H9 (cell line): ENCODE measurements around the gene FRZB. TPM values are rescaled to one million over a fixed set of nuclear protein-coding genes. Genes with fewer than 3 reads are reported as not detected.

ENCODE experiments used
- DNase-seq: peaks from one replicate; pipeline ENCODE4 v3.0.0-alpha.2; 2017
- H2AFZ ChIP-seq: one replicate; pipeline ENCODE4 v1.6.1; 2013; ENCODE audit warnings: mild to moderate bottlenecking, low read length, control low read depth, moderate library complexity
- H2AK5ac ChIP-seq: 2 replicates; pipeline ENCODE4 v1.6.1; 2013; ENCODE audit warnings: low read length, control low read depth, mixed read lengths; ENCODE audit not compliant: insufficient read length
- H2BK120ac ChIP-seq: one replicate; pipeline ENCODE4 v1.6.1; 2013; ENCODE audit warnings: low read depth, mild to moderate bottlenecking, low read length, control low read depth, inconsistent platforms; ENCODE audit not compliant: poor library complexity, severe bottlenecking
- H2BK12ac ChIP-seq: 2 replicates; pipeline ENCODE4 v1.6.1; 2013; ENCODE audit warnings: low read length, control low read depth, mixed read lengths, low read depth; ENCODE audit not compliant: insufficient read length
- H2BK15ac ChIP-seq: 2 replicates; pipeline ENCODE4 v1.6.1; 2013; ENCODE audit warnings: low read depth, low read length, control low read depth
- H2BK20ac ChIP-seq: one replicate; pipeline ENCODE4 v1.6.1; 2013; ENCODE audit warnings: low read depth, mild to moderate bottlenecking, low read length, control low read depth, inconsistent platforms; ENCODE audit not compliant: poor library complexity, severe bottlenecking
- H2BK5ac ChIP-seq: 2 replicates; pipeline ENCODE4 v1.6.1; 2013; ENCODE audit warnings: low read length, control low read depth, mixed read lengths; ENCODE audit not compliant: insufficient read length
- H3K14ac ChIP-seq: 2 replicates; pipeline ENCODE4 v1.6.1; 2013; ENCODE audit warnings: low read length, control low read depth; ENCODE audit not compliant: insufficient read depth
- H3K18ac ChIP-seq: 2 replicates; pipeline ENCODE4 v1.6.1; 2013; ENCODE audit warnings: low read depth, mild to moderate bottlenecking, mixed read lengths, low read length, control low read depth; ENCODE audit not compliant: insufficient read length
- H3K23ac ChIP-seq: 2 replicates; pipeline ENCODE4 v1.6.1; 2013; ENCODE audit warnings: low read length, control low read depth, mixed read lengths, low read depth; ENCODE audit not compliant: insufficient read length
- H3K23me2 ChIP-seq: 2 replicates; pipeline ENCODE4 v1.6.1; 2013; ENCODE audit warnings: low read depth, mild to moderate bottlenecking, mixed read lengths, low read length, control low read depth; ENCODE audit not compliant: insufficient read length, poor library complexity, severe bottlenecking
- H3K27ac ChIP-seq: 2 replicates; pipeline ENCODE4 v1.5.1; 2013; ENCODE audit warnings: low read length, control low read depth, mixed read lengths, low read depth; ENCODE audit not compliant: insufficient read length
- H3K27me3 ChIP-seq: 2 replicates; pipeline ENCODE4 v1.6.1; 2013; ENCODE audit warnings: low read length, control low read depth, inconsistent platforms; ENCODE audit not compliant: insufficient read depth
- H3K4ac ChIP-seq: 2 replicates; pipeline ENCODE4 v1.6.1; 2013; ENCODE audit warnings: low read depth, mild to moderate bottlenecking, control low read depth, inconsistent platforms, low read length, moderate library complexity
- H3K4me1 ChIP-seq: 2 replicates; pipeline ENCODE4 v1.6.1; 2013; ENCODE audit warnings: low read length, control low read depth, inconsistent platforms; ENCODE audit not compliant: insufficient read depth
- H3K4me2 ChIP-seq: 2 replicates; pipeline ENCODE4 v1.6.1; 2013; ENCODE audit warnings: low read length, control low read depth, mixed read lengths; ENCODE audit not compliant: insufficient read length, insufficient read depth
- H3K56ac ChIP-seq: 2 replicates; pipeline ENCODE4 v1.6.1; 2013; ENCODE audit warnings: low read depth, mild to moderate bottlenecking, mixed read lengths, low read length, control low read depth; ENCODE audit not compliant: insufficient read length
- H3K79me1 ChIP-seq: 2 replicates; pipeline ENCODE4 v1.6.1; 2013; ENCODE audit warnings: low read depth, mild to moderate bottlenecking, moderate library complexity, low read length, control low read depth, inconsistent platforms; ENCODE audit not compliant: insufficient read depth, poor library complexity, severe bottlenecking
- H3K79me2 ChIP-seq: 2 replicates; pipeline ENCODE4 v1.6.1; 2013; ENCODE audit warnings: low read length, control low read depth, inconsistent platforms; ENCODE audit not compliant: insufficient read depth
- H3K9ac ChIP-seq: 2 replicates; pipeline ENCODE4 v1.6.1; 2013; ENCODE audit warnings: low read length, control low read depth, mixed read lengths; ENCODE audit not compliant: insufficient read length; ENCODE audit errors: extremely low read depth
- H3K9me3 ChIP-seq: one replicate; pipeline ENCODE4 v1.6.1; 2013; ENCODE audit warnings: low read depth, low read length, inconsistent platforms; ENCODE audit not compliant: control insufficient read depth
- H3T11ph ChIP-seq: one replicate; pipeline ENCODE4 v1.6.1; 2013; ENCODE audit warnings: mild to moderate bottlenecking, low read length, control low read depth, inconsistent platforms
- H4K20me1 ChIP-seq: one replicate; pipeline ENCODE4 v1.6.1; 2013; ENCODE audit not compliant: control insufficient read depth, insufficient read length, insufficient read depth
- H4K5ac ChIP-seq: 2 replicates; pipeline ENCODE4 v1.6.1; 2013; ENCODE audit warnings: low read depth, mild to moderate bottlenecking, mixed read lengths, low read length, control low read depth; ENCODE audit not compliant: insufficient read length
- H4K8ac ChIP-seq: replicated peaks from 2 replicates; pipeline ENCODE4 v1.6.1; 2013; ENCODE audit warnings: low read length, control low read depth, mixed read lengths, low read depth; ENCODE audit not compliant: insufficient read length
- H4K91ac ChIP-seq: 2 replicates; pipeline ENCODE4 v1.6.1; 2013; ENCODE audit warnings: low read depth, mild to moderate bottlenecking, moderate library complexity, mixed read lengths, low read length, control low read depth; ENCODE audit not compliant: insufficient read length
- H3K27ac Mint-ChIP-seq, 3 experiments: 2 replicates in 2 of 3; 3 replicates in 1 of 3; pipeline ENCODE4 v1.8.0; 2020 to 2021; ENCODE audit warnings: mixed read lengths in 3 of 3, mild to moderate bottlenecking in 1 of 3, moderate library complexity in 1 of 3
- H3K27me3 Mint-ChIP-seq: 2 replicates; pipeline ENCODE4 v1.8.0; 2021; ENCODE audit warnings: low read depth, mild to moderate bottlenecking, moderate library complexity, mixed read lengths
- H3K36me3 Mint-ChIP-seq, 3 experiments: 2 replicates in 2 of 3; 3 replicates in 1 of 3; pipeline ENCODE4 v1.8.0; 2020 to 2021; ENCODE audit warnings: low read depth in 3 of 3, mixed read lengths in 3 of 3; ENCODE audit not compliant: insufficient read depth in 1 of 3
- H3K4me1 Mint-ChIP-seq, 2 experiments: 2 replicates each; pipeline ENCODE4 v1.8.0; 2020; ENCODE audit warnings: mixed read lengths in 2 of 2
- H3K4me3 Mint-ChIP-seq, 2 experiments: 2 replicates in 1 of 2; 3 replicates in 1 of 2; pipeline ENCODE4 v1.8.0; 2020 to 2021; ENCODE audit warnings: mild to moderate bottlenecking in 2 of 2, mixed read lengths in 2 of 2, moderate library complexity in 1 of 2
- H3K9me3 Mint-ChIP-seq, 2 experiments: 2 replicates in 1 of 2; 3 replicates in 1 of 2; pipeline ENCODE4 v1.8.0; 2020; ENCODE audit warnings: mild to moderate bottlenecking in 2 of 2, mixed read lengths in 2 of 2, moderate library complexity in 1 of 2
- CTCF ChIP-seq: fragments of 200-600 bp; sonication (generic); conservative IDR thresholded peaks from 3 replicates; pipeline ENCODE4 v1.8.0; 2021; ENCODE audit warnings: antibody characterized with exemption, mild to moderate bottlenecking
- WGBS: extraction: QIAGEN DNeasy Blood & Tissue Kit; methylation state at CpG from one replicate; pipeline ENCODE4 v1.1.7; 2013; ENCODE audit warnings: missing lambda C conversion rate, low lambda C conversion rate, mixed read lengths; ENCODE audit not compliant: insufficient read length; ENCODE audit errors: extremely low coverage; 5-methylcytosine and 5-hydroxymethylcytosine counted together
- total RNA-seq: library from RNA; stranded (reverse); gene quantifications from 2 replicates; pipeline ENCODE4 v1.2.1, GENCODE V29; 2021

Gene FRZB
- total RNA-seq, 1 experiment from 2014 or later = 1.1 TPM

- Histone ChIP-seq H2BK12ac (no peak overlapping the region), H2BK20ac (no peak overlapping the region), H4K91ac (no peak overlapping the region), H4K5ac (no peak overlapping the region), H3K4ac (no peak overlapping the region), H3K4me1 (no peaks in the 10 kb centered on the region), H3K18ac (no peak overlapping the region), H2BK15ac (no peak overlapping the region), H4K8ac (no peak overlapping the region), H3T11ph (no peak overlapping the region), H3K27me3 (no peaks in the 10 kb centered on the region), H4K20me1 (no peaks in the 10 kb centered on the region), H3K9me3 (no peaks in the 10 kb centered on the region), H3K14ac (no peak overlapping the region), H3K27ac (no peak overlapping the region), H3K4me2 (no peak overlapping the region), H3K9ac (no peak overlapping the region), H3K56ac (no peak overlapping the region), H2AK5ac (no peak overlapping the region), H3K23me2 (no peaks in the 10 kb centered on the region), H3K79me2 (no peaks in the 10 kb centered on the region), H3K23ac (no peak overlapping the region), H2BK5ac (no peak overlapping the region), H2AFZ (no peak overlapping the region), H2BK120ac (no peak overlapping the region), H3K79me1 (no peaks in the 10 kb centered on the region)
- Mint-ChIP-seq H3K4me3 (no peak overlapping the region), H3K4me1 (peaks cover 5 to 9% of the 10 kb centered on the region in 2 experiments), H3K27ac (no peak overlapping the region), H3K36me3 (no peaks in the 10 kb centered on the region), H3K27me3 (no peaks in the 10 kb centered on the region), H3K9me3 (no peaks in the 10 kb centered on the region)
- no peak for TF ChIP-seq CTCF
- no peak for DNase-seq
- no CpG with 5 or more reads among the region's 5 CpGs for WGBS
Observed at GRCh38 chr2:182804128-182804527, 62.3 kb downstream of the FRZB start.
